Gastroesophageal sphincter (tissue), 3 donors: ENCODE results near the gene CYP2D6.
"Not testable (repeated sequence)": the region's sequence is repeated elsewhere in the genome, so short reads cannot be mapped to it uniquely, and the experiment has no call there.

Experiments
- EP300 ChIP-seq: sonication (generic); formaldehyde crosslinking; IDR thresholded peaks from one replicate; pipeline ENCODE4 v1.6.1; 2017; ENCODE audit warnings: antibody characterized with exemption, mild to moderate bottlenecking
- POLR2A ChIP-seq, 2 donors: fragments of 450-650 bp; IDR thresholded peaks; one replicate each; pipeline ENCODE4 v1.6.1; 2017; ENCODE audit warnings: antibody characterized with exemption in 2 of 2, mild to moderate bottlenecking in 2 of 2, moderate library complexity in 1 of 2
- POLR2AphosphoS5 ChIP-seq: sonication (generic); formaldehyde crosslinking; IDR thresholded peaks from one replicate; pipeline ENCODE4 v1.6.1; 2017; ENCODE audit warnings: antibody characterized with exemption
- TF ChIP-seq, protein P1 (sequence below), 4 experiments: fragments of 200-600 bp in 2 of 4; fragments of 450-650 bp in 2 of 4; sonication (generic) in 1 of 4; IDR thresholded peaks; one replicate each; pipeline ENCODE4 v1.5.1; 2017 to 2019; ENCODE audit warnings: antibody characterized with exemption in 4 of 4, mild to moderate bottlenecking in 2 of 4, moderate library complexity in 2 of 4

DNA sequence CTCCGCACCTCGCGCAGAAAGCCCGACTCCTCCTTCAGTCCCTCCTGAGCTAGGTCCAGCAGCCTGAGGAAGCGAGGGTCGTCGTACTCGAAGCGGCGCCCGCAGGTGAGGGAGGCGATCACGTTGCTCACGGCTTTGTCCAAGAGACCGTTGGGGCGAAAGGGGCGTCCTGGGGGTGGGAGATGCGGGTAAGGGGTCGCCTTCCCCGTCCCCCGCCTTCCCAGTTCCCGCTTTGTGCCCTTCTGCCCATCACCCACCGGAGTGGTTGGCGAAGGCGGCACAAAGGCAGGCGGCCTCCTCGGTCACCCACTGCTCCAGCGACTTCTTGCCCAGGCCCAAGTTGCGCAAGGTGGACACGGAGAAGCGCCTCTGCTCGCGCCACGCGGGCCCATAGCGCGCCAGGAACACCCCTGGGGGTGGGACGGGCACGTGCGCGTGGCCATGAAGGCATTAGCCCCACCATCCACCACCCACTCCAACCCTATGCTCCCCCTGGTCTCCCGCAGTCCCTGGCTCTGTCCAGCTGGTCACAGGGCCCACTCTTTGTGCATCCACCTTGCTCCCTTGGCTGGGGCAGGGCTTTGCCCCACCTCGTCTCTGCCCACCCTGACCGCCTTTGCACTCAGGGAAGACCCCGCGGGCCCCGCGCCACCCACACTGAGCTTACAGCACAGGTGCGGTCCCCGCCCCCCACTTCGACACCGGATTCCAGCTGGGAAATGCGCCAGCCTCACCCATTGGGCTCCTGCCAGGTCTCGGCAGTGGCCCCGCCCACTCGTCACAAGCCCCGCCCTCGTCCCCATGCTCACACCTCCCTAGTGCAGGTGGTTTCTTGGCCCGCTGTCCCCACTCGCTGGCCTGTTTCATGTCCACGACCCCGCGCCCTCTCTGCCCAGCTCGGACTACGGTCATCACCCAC, 1.6 kb downstream of the CYP2D6 start:
- TF ChIP-seq, protein P1, sequence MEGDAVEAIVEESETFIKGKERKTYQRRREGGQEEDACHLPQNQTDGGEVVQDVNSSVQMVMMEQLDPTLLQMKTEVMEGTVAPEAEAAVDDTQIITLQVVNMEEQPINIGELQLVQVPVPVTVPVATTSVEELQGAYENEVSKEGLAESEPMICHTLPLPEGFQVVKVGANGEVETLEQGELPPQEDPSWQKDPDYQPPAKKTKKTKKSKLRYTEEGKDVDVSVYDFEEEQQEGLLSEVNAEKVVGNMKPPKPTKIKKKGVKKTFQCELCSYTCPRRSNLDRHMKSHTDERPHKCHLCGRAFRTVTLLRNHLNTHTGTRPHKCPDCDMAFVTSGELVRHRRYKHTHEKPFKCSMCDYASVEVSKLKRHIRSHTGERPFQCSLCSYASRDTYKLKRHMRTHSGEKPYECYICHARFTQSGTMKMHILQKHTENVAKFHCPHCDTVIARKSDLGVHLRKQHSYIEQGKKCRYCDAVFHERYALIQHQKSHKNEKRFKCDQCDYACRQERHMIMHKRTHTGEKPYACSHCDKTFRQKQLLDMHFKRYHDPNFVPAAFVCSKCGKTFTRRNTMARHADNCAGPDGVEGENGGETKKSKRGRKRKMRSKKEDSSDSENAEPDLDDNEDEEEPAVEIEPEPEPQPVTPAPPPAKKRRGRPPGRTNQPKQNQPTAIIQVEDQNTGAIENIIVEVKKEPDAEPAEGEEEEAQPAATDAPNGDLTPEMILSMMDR (IDR thresholded peaks at IDR 0.05): not testable (repeated sequence)
- TF ChIP-seq EP300; POLR2A (IDR thresholded peaks at IDR 0.05); POLR2AphosphoS5: not testable (repeated sequence)
